ENCODE measurements around the gene DDC. TPM values are rescaled to one million over a fixed set of nuclear protein-coding genes. Genes with fewer than 3 reads are reported as not detected.

The DDC gene
- total RNA-seq, 2 donors from 2014 or later = 1.5 to 1.9 TPM

GRCh38 chr7:50608196-50608906, 43.1 kb upstream of the DDC start:
- no peak for DNase-seq (ENCODE audit: low spot score)
- H3K27me3 ChIP-seq (replicated peaks; ENCODE audit: insufficient read depth) = no peaks in the 10 kb centered on the region
- H3K4me3 ChIP-seq = no peak overlapping the region
- no peak for TF ChIP-seq POLR2A (IDR thresholded peaks at IDR 0.05)
- H3K4me1 ChIP-seq (replicated peaks) = no peaks in the 10 kb centered on the region
- 82% methylated on average over 9 of the region's 9 CpGs for WGBS
- H3K9me3 ChIP-seq = no peaks in the 10 kb centered on the region
- intact Hi-C loops (cut with DNase I) = no loop called here
- peaks cover 0 to 19% of the 10 kb centered on the region in 2 donors for H3K36me3 ChIP-seq
- H3K27ac ChIP-seq = no peak overlapping the region

DNA sequence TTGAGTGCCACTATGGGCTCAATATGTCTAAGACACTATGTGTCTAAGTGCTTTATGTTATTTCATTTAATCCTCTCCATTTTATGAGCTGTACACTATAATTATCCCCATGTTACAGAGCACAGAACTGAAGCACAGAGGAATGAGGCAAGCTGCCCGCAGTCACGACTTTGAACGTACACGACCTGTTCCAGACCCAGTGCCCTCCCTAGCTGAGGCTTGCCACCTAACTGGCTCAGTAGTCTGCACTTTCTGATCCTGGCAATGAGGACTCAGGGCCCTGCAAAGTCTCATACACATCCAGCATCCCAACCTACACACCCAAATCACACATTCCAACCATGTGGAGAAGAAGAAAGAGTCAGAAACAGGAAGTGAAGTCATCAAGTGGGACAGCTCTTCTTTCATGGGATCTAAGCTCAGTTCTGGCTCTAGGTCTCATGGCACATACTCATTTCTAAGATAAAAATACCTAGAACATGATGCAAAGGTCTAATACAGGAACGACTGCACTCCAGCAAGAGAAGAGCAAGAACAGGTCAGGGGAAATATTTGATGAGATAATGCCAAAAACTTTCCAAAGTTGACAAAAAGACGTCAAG, 42.4 kb upstream of the DDC start:
- no peak overlapping the region for H3K4me3 ChIP-seq
- intact Hi-C loops (cut with DNase I) = no loop called here
- TF ChIP-seq CTCF (IDR thresholded peaks at IDR 0.05) (no peak), POLR2A (IDR thresholded peaks at IDR 0.05) (no peak), POLR2AphosphoS5 (IDR thresholded peaks at IDR 0.05) (no peak)
- 79% methylated on average over 6 of the region's 6 CpGs for WGBS
- H3K4me1 ChIP-seq (replicated peaks) = no peaks in the 10 kb centered on the region
- no peaks in the 10 kb centered on the region for H3K9me3 ChIP-seq
- H3K27ac ChIP-seq = no peak overlapping the region
- no peak for DNase-seq (ENCODE audit: low spot score)
- no peaks in the 10 kb centered on the region for H3K27me3 ChIP-seq (replicated peaks; ENCODE audit: insufficient read depth)
- peaks cover 0 to 19% of the 10 kb centered on the region in 2 donors for H3K36me3 ChIP-seq

DNA sequence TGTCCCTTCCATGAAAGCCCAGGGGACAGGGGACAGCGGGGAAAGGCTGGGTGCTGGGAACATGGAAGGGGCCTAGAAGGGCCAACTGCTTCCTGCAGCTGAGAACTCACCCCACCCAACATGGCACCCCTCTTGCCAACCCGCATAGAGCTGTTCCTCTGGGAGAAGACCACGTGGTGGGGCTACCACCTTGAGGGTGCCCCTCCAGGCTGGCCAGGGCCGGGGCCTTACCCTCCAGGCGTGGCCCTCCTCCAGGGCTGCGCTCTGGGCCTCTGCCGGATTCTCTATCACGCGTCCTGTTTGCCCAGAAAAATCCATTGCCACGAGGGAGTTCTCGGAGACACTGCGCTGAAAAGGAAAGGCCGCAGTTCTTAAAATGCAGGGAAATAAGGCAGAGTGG, 39.9 kb upstream of the DDC start:
- no peak for DNase-seq (ENCODE audit: low spot score)
- intact Hi-C loops (cut with DNase I) = no loop called here
- H3K9me3 ChIP-seq = no peaks in the 10 kb centered on the region
- no peak overlapping the region for H3K4me3 ChIP-seq
- no peaks in the 10 kb centered on the region for H3K4me1 ChIP-seq (replicated peaks)
- 93% methylated on average over 13 of the region's 13 CpGs for WGBS
- peaks cover 0 to 13% of the 10 kb centered on the region in 2 donors for H3K36me3 ChIP-seq
- no peak for TF ChIP-seq POLR2A (IDR thresholded peaks at IDR 0.05)
- TF ChIP-seq CTCF (IDR thresholded peaks at IDR 0.05) = no peak
- no peak for TF ChIP-seq POLR2AphosphoS5 (IDR thresholded peaks at IDR 0.05)
- no peak overlapping the region for H3K27ac ChIP-seq
- H3K27me3 ChIP-seq (replicated peaks; ENCODE audit: insufficient read depth) = no peaks in the 10 kb centered on the region

- intact Hi-C loops (cut with DNase I) = no loop called here
- Histone ChIP-seq H3K27me3 (replicated peaks; ENCODE audit: insufficient read depth) (no peaks in the 10 kb centered on the region), H3K27ac (no peak overlapping the region), H3K4me1 (replicated peaks) (no peaks in the 10 kb centered on the region), H3K36me3 (peaks cover 0 to 13% of the 10 kb centered on the region in 2 donors), H3K9me3 (no peaks in the 10 kb centered on the region), H3K4me3 (no peak overlapping the region)
- TF ChIP-seq CTCF (IDR thresholded peaks at IDR 0.05) = no peak
- no peak for TF ChIP-seq POLR2AphosphoS5 (IDR thresholded peaks at IDR 0.05)
- TF ChIP-seq POLR2A (IDR thresholded peaks at IDR 0.05) = no peak
- DNase-seq (ENCODE audit: low spot score) = no peak
- 84% methylated on average over 7 of the region's 7 CpGs for WGBS
These were observed 38.1 kb upstream of the DDC start for GRCh38 chr7:50603287-50603686.

DNA sequence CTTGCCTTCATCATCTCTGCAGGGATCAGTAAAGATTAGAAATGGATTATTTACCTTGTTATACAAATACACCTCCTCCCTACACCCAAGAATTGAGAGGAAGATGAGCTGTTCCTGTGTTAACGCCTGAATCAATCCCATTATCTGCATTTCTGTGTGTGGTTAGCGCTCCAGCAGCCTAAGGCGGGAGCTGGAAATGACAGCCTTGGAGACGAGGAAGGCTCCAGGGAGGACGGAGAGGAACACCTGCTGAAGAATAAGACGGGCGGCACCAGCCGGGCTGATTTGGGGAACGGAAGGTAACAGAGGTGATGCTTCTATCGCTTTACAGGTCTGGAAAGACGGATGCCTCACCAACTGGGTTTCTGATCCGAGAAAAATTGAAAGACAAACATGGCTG, 34.2 kb upstream of the DDC start:
- 77% methylated on average over 12 of the region's 12 CpGs for WGBS
- H3K27ac ChIP-seq = no peak overlapping the region
- H3K4me1 ChIP-seq (replicated peaks) = no peaks in the 10 kb centered on the region
- H3K27me3 ChIP-seq (replicated peaks; ENCODE audit: insufficient read depth) = no peaks in the 10 kb centered on the region
- no peaks in the 10 kb centered on the region for H3K9me3 ChIP-seq
- DNase-seq (ENCODE audit: low spot score) = no peak
- intact Hi-C loops (cut with DNase I) = loop anchor here (10.0 kb wide), 1 partner anchor 465 kb away; no protein-coding TSS in a partner anchor
- TF ChIP-seq POLR2A (IDR thresholded peaks at IDR 0.05) (no peak), CTCF (IDR thresholded peaks at IDR 0.05) (no peak), POLR2AphosphoS5 (IDR thresholded peaks at IDR 0.05) (no peak)
- H3K36me3 ChIP-seq = no peaks in the 10 kb centered on the region
- no peak overlapping the region for H3K4me3 ChIP-seq
